Lower lobe of right lung (tissue), 2 donors: ENCODE data around the gene OTOG. TPM values are rescaled to one million over a fixed set of nuclear protein-coding genes. Genes with fewer than 3 reads are reported as not detected.

Experiments
- ATAC-seq, 2 donors: fragments of 200-7000 bp; cut with Tn5 transposase; one replicate each; pipeline ENCODE4 v1.9.1; 2020 to 2022; ENCODE audit warnings: mild to moderate bottlenecking in 2 of 2, moderate library complexity in 2 of 2
- DNase-seq: peaks from one replicate; pipeline ENCODE4 v3.0.0-alpha.2; 2020
- H3K27ac ChIP-seq: fragments of 200-600 bp; one replicate; pipeline ENCODE4 v1.8.0; 2022
- H3K27me3 ChIP-seq: fragments of 200-600 bp; one replicate; pipeline ENCODE4 v1.8.0; 2022; ENCODE audit warnings: low read depth
- H3K36me3 ChIP-seq: fragments of 200-600 bp; one replicate; pipeline ENCODE4 v1.8.0; 2022; ENCODE audit warnings: mild to moderate bottlenecking
- H3K4me1 ChIP-seq: fragments of 200-600 bp; one replicate; pipeline ENCODE4 v1.8.0; 2022
- H3K4me3 ChIP-seq: fragments of 200-600 bp; one replicate; pipeline ENCODE4 v1.8.0; 2022; ENCODE audit warnings: mild to moderate bottlenecking
- H3K9me3 ChIP-seq: fragments of 200-600 bp; one replicate; pipeline ENCODE4 v1.8.0; 2022
- intact Hi-C: fragments of 100-400 bp; cut with DNase I; formaldehyde crosslinking; loops from one replicate; pipeline ENCODE4 v1.11.0; 2022
- total RNA-seq: library from RNA; stranded (reverse); fragmentation: NEBNext Ultra II Directional; extraction: Animal tissue kit (Norgen Biotek cat#: 25700); gene quantifications from one replicate; pipeline ENCODE4 v1.2.1, GENCODE V29; 2021
- TF ChIP-seq, protein P1 (sequence below): fragments of 200-600 bp; IDR thresholded peaks from one replicate; pipeline ENCODE4 v1.8.0; 2022; ENCODE audit warnings: antibody characterized with exemption, mild to moderate bottlenecking
- donor health status: DM: no; HTN: yes; CAD: no; lungs with severe emphysema.

OTOG gene
- total RNA-seq, 1 donor from 2014 or later: not detected

DNA sequence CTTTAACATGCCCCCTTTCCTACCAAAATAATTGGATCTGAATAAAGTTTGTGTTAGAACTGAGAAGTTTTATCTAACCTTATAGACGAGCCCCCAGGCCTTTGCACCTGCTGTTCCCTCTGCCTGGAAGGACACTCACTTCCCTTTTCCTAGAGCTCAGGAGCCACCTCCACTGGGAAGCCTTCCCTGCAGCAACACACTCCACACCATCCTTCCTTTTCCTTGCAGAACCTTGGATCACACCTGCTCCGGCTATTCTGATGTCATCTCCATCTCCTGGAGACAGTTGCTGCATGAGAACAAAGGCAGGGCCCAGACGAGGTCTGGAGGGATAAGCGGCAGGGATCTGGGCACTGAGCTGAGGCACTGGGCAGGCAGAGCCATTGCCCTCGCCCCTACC lies 149.7 kb downstream of the OTOG start:
- TF ChIP-seq, protein P1, sequence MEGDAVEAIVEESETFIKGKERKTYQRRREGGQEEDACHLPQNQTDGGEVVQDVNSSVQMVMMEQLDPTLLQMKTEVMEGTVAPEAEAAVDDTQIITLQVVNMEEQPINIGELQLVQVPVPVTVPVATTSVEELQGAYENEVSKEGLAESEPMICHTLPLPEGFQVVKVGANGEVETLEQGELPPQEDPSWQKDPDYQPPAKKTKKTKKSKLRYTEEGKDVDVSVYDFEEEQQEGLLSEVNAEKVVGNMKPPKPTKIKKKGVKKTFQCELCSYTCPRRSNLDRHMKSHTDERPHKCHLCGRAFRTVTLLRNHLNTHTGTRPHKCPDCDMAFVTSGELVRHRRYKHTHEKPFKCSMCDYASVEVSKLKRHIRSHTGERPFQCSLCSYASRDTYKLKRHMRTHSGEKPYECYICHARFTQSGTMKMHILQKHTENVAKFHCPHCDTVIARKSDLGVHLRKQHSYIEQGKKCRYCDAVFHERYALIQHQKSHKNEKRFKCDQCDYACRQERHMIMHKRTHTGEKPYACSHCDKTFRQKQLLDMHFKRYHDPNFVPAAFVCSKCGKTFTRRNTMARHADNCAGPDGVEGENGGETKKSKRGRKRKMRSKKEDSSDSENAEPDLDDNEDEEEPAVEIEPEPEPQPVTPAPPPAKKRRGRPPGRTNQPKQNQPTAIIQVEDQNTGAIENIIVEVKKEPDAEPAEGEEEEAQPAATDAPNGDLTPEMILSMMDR: no peak
- intact Hi-C loops: no loop called here
- H3K27ac ChIP-seq: no peak overlapping the region
- DNase-seq: no peak
- peaks cover 45% of the 10 kb centered on the region for H3K27me3 ChIP-seq
- ATAC-seq: no peak
- H3K4me1 ChIP-seq: no peaks in the 10 kb centered on the region
- no peaks in the 10 kb centered on the region for H3K9me3 ChIP-seq
- no peaks in the 10 kb centered on the region for H3K36me3 ChIP-seq
- no peak overlapping the region for H3K4me3 ChIP-seq

Other genes starting within 250 kb of the OTOG start
- gene NCR3LG1, start 195.5 kb upstream of the OTOG start, total RNA-seq: 3.2 TPM
- gene KCNJ11, start 158.6 kb upstream of the OTOG start, total RNA-seq: 4.3 TPM
- 4.9 TPM for gene ABCC8, start 70.4 kb upstream of the OTOG start, total RNA-seq
- 0.30 TPM for gene USH1C, start 2.8 kb upstream of the OTOG start, total RNA-seq
- gene MYOD1, start 172.3 kb downstream of the OTOG start, total RNA-seq: not detected
- gene KCNC1, start 187.5 kb downstream of the OTOG start, total RNA-seq: not detected